Kidney (tissue), 14 donors: ENCODE data around the gene REV3L. TPM values are rescaled to one million over a fixed set of nuclear protein-coding genes. Genes with fewer than 3 reads are reported as not detected.
A peak's percentile ranks its signal among the peaks of the same experiment; 100 is the strongest.

ENCODE experiments used
- DNase-seq, 5 donors: peaks; one replicate each; pipeline ENCODE4 v3.0.0-alpha.2; 2013 to 2020
- FAIRE-seq: peaks from 2 replicates; lab custom pipeline; 2012; peaks lifted over from hg19 to GRCh38; lab: Jason Lieb, UNC
- H3K27ac ChIP-seq, 2 donors: one replicate each; pipeline ENCODE4 v1.7.0; 2013; ENCODE audit warnings: low read depth in 2 of 2, low read length in 2 of 2, inconsistent platforms in 1 of 2
- H3K27me3 ChIP-seq: one replicate; pipeline ENCODE4 v1.7.1; 2013; ENCODE audit warnings: low read length, inconsistent platforms; ENCODE audit not compliant: control insufficient read depth, insufficient read depth
- H3K36me3 ChIP-seq, 3 donors: one replicate each; pipeline versions ENCODE4 v1.7.0 to v1.7.1; 2013; ENCODE audit warnings: low read length in 3 of 3, control low read depth in 1 of 3, inconsistent platforms in 1 of 3; ENCODE audit not compliant: insufficient read depth in 3 of 3, control insufficient read depth in 2 of 3
- H3K4me1 ChIP-seq, 3 donors: one replicate each; pipeline versions ENCODE4 v1.7.0 to v1.7.1; 2013; ENCODE audit warnings: low read length in 3 of 3, inconsistent platforms in 1 of 3, low read depth in 1 of 3; ENCODE audit not compliant: control insufficient read depth in 2 of 3, insufficient read depth in 2 of 3
- H3K4me3 ChIP-seq, 3 donors: one replicate each; pipeline versions ENCODE4 v1.7.0 to v1.8.1; 2013; ENCODE audit warnings: low read length in 3 of 3, control low read depth in 1 of 3, inconsistent platforms in 1 of 3
- H3K9ac ChIP-seq, 3 donors: one replicate each; pipeline versions ENCODE4 v1.7.0 to v1.7.1; 2013; ENCODE audit warnings: low read length in 3 of 3, control low read depth in 1 of 3, inconsistent platforms in 1 of 3
- H3K9me3 ChIP-seq, 3 donors: one replicate each; pipeline versions ENCODE4 v1.7.0 to v1.7.1; 2013; ENCODE audit warnings: low read length in 3 of 3, control low read depth in 1 of 3, inconsistent platforms in 1 of 3; ENCODE audit not compliant: control insufficient read depth in 2 of 3, insufficient read depth in 1 of 3
- CTCF ChIP-seq: IDR thresholded peaks from 3 replicates; pipeline ENCODE4 v1.5.1; 2012; ENCODE audit warnings: mild to moderate bottlenecking, moderate library complexity, borderline replicate concordance; ENCODE audit not compliant: insufficient read depth; ENCODE audit errors: extremely low read depth
- intact Hi-C: fragments of 100-400 bp; cut with DNase I; formaldehyde crosslinking; loops from one replicate; pipeline ENCODE4 v1.11.1; 2022
- polyA plus RNA-seq: library from polyadenylated mRNA; stranded (reverse); fragments of 350-450 nt; fragmentation: Illumina TruSeq; extraction: RNeasy Lipid Tissue Mini Kit (QIAGEN cat#74804); gene quantifications from one replicate; pipeline ENCODE4 v1.2.3, GENCODE V29; 2014; ENCODE audit warnings: low read depth, low replicate concordance; ENCODE audit not compliant: insufficient read depth
- total RNA-seq: library from RNA; stranded (reverse); fragmentation: NEBNext Ultra II Directional; extraction: Animal tissue kit (Norgen Biotek cat#: 25700); gene quantifications from one replicate; pipeline ENCODE4 v1.2.1, GENCODE V29; 2021
- donor health status: control.
- donor health status: control.
- donor health status: control.
- donor health status: control.
- donor health status: control.
- donor health status: DM: yes; HTN: yes; CAD: no.
- donor health status: Normal renal cell carcinoma (clear cell type).

The REV3L gene
- total and polyA plus RNA-seq, 2 donors from 2014 or later: 4.4 to 30.0 TPM

GRCh38 chr6:111447051-111447450, 36.0 kb downstream of the REV3L start:
- H3K36me3 ChIP-seq: no peaks in the 10 kb centered on the region
- H3K9me3 ChIP-seq: no peaks in the 10 kb centered on the region
- intact Hi-C loops: no loop called here
- no peak overlapping the region for H3K9ac ChIP-seq
- H3K27me3 ChIP-seq: no peaks in the 10 kb centered on the region
- FAIRE-seq (no peak), DNase-seq (no peak)
- TF ChIP-seq CTCF: no peak
- H3K27ac ChIP-seq: no peak overlapping the region
- no peaks in the 10 kb centered on the region for H3K4me1 ChIP-seq
- no peak overlapping the region for H3K4me3 ChIP-seq

- H3K27me3 ChIP-seq: no peaks in the 10 kb centered on the region
- FAIRE-seq: no peak
- H3K4me1 ChIP-seq: no peaks in the 10 kb centered on the region
- H3K27ac ChIP-seq: no peak overlapping the region
- intact Hi-C loops: no loop called here
- no peak for TF ChIP-seq CTCF
- no peaks in the 10 kb centered on the region for H3K36me3 ChIP-seq
- no peak overlapping the region for H3K9ac ChIP-seq
- no peak overlapping the region for H3K4me3 ChIP-seq
- DNase-seq: no peak
- H3K9me3 ChIP-seq: no peaks in the 10 kb centered on the region
These were observed 37.2 kb downstream of the REV3L start for GRCh38 chr6:111445861-111446267.

- Histone ChIP-seq H3K9me3 (no peaks in the 10 kb centered on the region), H3K4me3 (no peak overlapping the region), H3K36me3 (no peaks in the 10 kb centered on the region), H3K27ac (no peak overlapping the region), H3K4me1 (no peaks in the 10 kb centered on the region), H3K9ac (no peak overlapping the region), H3K27me3 (no peaks in the 10 kb centered on the region)
- intact Hi-C loops: no loop called here
- DNase-seq (peak in 2 of 5 donors; percentile 35 to 49), FAIRE-seq (no peak)
- TF ChIP-seq CTCF: no peak
These were observed 38.2 kb downstream of the REV3L start for GRCh38 chr6:111444794-111445193.

- Histone ChIP-seq H3K4me1 (no peaks in the 10 kb centered on the region), H3K4me3 (no peak overlapping the region), H3K9ac (no peak overlapping the region), H3K27me3 (no peaks in the 10 kb centered on the region), H3K9me3 (no peaks in the 10 kb centered on the region), H3K36me3 (no peaks in the 10 kb centered on the region), H3K27ac (no peak overlapping the region)
- TF ChIP-seq CTCF: no peak
- FAIRE-seq: no peak
- no peak for DNase-seq
- intact Hi-C loops: no loop called here
These were observed 41.3 kb downstream of the REV3L start for GRCh38 chr6:111441678-111442243.
